ENCODE data around the gene TIMMDC1. TPM values are rescaled to one million over a fixed set of nuclear protein-coding genes. Genes with fewer than 3 reads are reported as not detected.

TIMMDC1 gene
- total RNA-seq, 1 donor from 2014 or later = 75.4 TPM

DNA sequence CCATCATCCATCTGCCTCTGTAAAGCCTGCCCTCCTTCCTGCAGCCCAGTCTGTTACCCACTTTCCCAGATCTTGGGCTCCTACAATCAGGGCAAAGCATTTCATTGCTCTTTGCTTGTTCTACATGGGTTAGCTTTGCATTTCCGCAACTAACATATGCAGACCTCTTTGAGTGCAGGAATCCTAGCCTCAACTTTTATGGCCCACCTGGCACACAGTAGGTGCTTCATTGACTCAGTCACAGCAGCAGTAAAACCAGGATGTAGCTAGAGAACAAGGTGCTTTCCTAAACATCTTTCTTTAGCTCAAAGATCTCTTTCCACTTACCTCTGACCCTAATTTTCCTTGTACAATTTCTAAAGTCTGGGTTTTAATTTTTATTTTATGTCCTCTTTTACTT lies 57.6 kb downstream of the TIMMDC1 start:
- no peak for DNase-seq
- H3K27me3 Mint-ChIP-seq (ENCODE audit: unreplicated experiment) = peaks cover 2% of the 10 kb centered on the region
- no peaks in the 10 kb centered on the region for H3K4me1 Mint-ChIP-seq (ENCODE audit: low read depth, unreplicated experiment)
- no peak overlapping the region for H3K4me3 Mint-ChIP-seq (ENCODE audit: unreplicated experiment)
- H3K27ac Mint-ChIP-seq (ENCODE audit: unreplicated experiment) = no peak overlapping the region
- H3K9me3 Mint-ChIP-seq (ENCODE audit: unreplicated experiment) = peaks cover 5% of the 10 kb centered on the region
- peaks cover 4% of the 10 kb centered on the region for H3K36me3 Mint-ChIP-seq (ENCODE audit: unreplicated experiment)
- TF ChIP-seq, protein P1, sequence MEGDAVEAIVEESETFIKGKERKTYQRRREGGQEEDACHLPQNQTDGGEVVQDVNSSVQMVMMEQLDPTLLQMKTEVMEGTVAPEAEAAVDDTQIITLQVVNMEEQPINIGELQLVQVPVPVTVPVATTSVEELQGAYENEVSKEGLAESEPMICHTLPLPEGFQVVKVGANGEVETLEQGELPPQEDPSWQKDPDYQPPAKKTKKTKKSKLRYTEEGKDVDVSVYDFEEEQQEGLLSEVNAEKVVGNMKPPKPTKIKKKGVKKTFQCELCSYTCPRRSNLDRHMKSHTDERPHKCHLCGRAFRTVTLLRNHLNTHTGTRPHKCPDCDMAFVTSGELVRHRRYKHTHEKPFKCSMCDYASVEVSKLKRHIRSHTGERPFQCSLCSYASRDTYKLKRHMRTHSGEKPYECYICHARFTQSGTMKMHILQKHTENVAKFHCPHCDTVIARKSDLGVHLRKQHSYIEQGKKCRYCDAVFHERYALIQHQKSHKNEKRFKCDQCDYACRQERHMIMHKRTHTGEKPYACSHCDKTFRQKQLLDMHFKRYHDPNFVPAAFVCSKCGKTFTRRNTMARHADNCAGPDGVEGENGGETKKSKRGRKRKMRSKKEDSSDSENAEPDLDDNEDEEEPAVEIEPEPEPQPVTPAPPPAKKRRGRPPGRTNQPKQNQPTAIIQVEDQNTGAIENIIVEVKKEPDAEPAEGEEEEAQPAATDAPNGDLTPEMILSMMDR (IDR thresholded peaks at IDR 0.05; ENCODE audit: partially characterized antibody, unreplicated experiment) = no peak

GRCh38 chr3:119557192-119557876 lies 59.0 kb downstream of the TIMMDC1 start:
- DNase-seq = no peak
- peaks cover 2% of the 10 kb centered on the region for H3K27me3 Mint-ChIP-seq (ENCODE audit: unreplicated experiment)

GRCh38 chr3:119557877-119558269 lies 59.5 kb downstream of the TIMMDC1 start:
- Mint-ChIP-seq H3K36me3 (ENCODE audit: unreplicated experiment) (no peaks in the 10 kb centered on the region), H3K27me3 (ENCODE audit: unreplicated experiment) (peaks cover 2% of the 10 kb centered on the region), H3K4me3 (ENCODE audit: unreplicated experiment) (no peak overlapping the region), H3K27ac (ENCODE audit: unreplicated experiment) (no peak overlapping the region), H3K4me1 (ENCODE audit: low read depth, unreplicated experiment) (no peaks in the 10 kb centered on the region), H3K9me3 (ENCODE audit: unreplicated experiment) (peaks cover 5% of the 10 kb centered on the region)
- DNase-seq = no peak
- TF ChIP-seq, protein P1 (IDR thresholded peaks at IDR 0.05; ENCODE audit: partially characterized antibody, unreplicated experiment) = no peak

More at GRCh38 chr3:119557192-119557876, 59.0 kb downstream of the TIMMDC1 start:
- H3K4me1 Mint-ChIP-seq (ENCODE audit: low read depth, unreplicated experiment) = no peaks in the 10 kb centered on the region
- no peak overlapping the region for H3K4me3 Mint-ChIP-seq (ENCODE audit: unreplicated experiment)
- H3K27ac Mint-ChIP-seq (ENCODE audit: unreplicated experiment) = no peak overlapping the region
- no peaks in the 10 kb centered on the region for H3K36me3 Mint-ChIP-seq (ENCODE audit: unreplicated experiment)
- TF ChIP-seq, protein P1 (IDR thresholded peaks at IDR 0.05; ENCODE audit: partially characterized antibody, unreplicated experiment) = no peak
- peaks cover 5% of the 10 kb centered on the region for H3K9me3 Mint-ChIP-seq (ENCODE audit: unreplicated experiment)

GRCh38 chr3:119558626-119559317 lies 60.4 kb downstream of the TIMMDC1 start:
- no peak overlapping the region for H3K27ac Mint-ChIP-seq (ENCODE audit: unreplicated experiment)
- peaks cover 2% of the 10 kb centered on the region for H3K27me3 Mint-ChIP-seq (ENCODE audit: unreplicated experiment)
- H3K4me3 Mint-ChIP-seq (ENCODE audit: unreplicated experiment) = no peak overlapping the region
- no peaks in the 10 kb centered on the region for H3K36me3 Mint-ChIP-seq (ENCODE audit: unreplicated experiment)
- H3K9me3 Mint-ChIP-seq (ENCODE audit: unreplicated experiment) = peaks cover 5% of the 10 kb centered on the region
- no peaks in the 10 kb centered on the region for H3K4me1 Mint-ChIP-seq (ENCODE audit: low read depth, unreplicated experiment)
- DNase-seq = no peak
- TF ChIP-seq, protein P1 (IDR thresholded peaks at IDR 0.05; ENCODE audit: partially characterized antibody, unreplicated experiment) = no peak

DNA sequence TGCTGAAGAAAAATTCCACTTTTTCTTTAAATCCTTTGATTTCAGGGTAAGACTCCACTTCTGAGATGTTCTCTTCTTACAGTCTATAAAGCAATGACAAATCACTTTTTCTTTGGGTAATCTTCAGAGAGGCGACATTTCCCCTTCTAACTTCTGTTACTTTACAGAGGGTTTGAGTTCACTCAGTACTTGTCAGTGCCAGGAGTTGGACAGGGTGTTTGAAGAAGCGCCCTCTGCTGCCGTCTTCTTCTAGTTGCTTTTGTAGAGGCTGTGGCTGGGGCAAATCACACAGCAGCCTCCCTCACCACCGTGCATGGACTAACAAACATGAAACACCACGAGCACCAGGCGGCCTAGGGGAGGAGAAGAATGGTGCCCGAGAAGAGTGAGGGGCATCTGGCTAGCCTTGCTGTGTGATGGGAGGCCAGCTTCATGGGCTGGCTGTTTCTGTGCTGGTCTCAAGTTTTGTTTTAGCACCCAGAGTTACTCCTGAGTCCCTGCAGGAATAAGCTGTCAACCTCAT lies 61.2 kb downstream of the TIMMDC1 start, which contains the start of gene CD80:
CD80 (minus strand) TSS at position 174 of the 523 bp plus-strand sequence. CDS start 1,886 bp downstream, outside the sequence.
- peaks cover 5% of the 10 kb centered on the region for H3K9me3 Mint-ChIP-seq (ENCODE audit: unreplicated experiment)
- TF ChIP-seq, protein P1 (IDR thresholded peaks at IDR 0.05; ENCODE audit: partially characterized antibody, unreplicated experiment) = no peak
- no peak within 1 kb of the TSS for H3K4me3 Mint-ChIP-seq (ENCODE audit: unreplicated experiment)
- H3K4me1 Mint-ChIP-seq (ENCODE audit: low read depth, unreplicated experiment) = no peaks in the 10 kb centered on the region
- DNase-seq = peak; percentile 35
- no peak within 1 kb of the TSS for H3K27ac Mint-ChIP-seq (ENCODE audit: unreplicated experiment)
- H3K27me3 Mint-ChIP-seq (ENCODE audit: unreplicated experiment) = peaks cover 2% of the 10 kb centered on the region
- no peaks in the 10 kb centered on the region for H3K36me3 Mint-ChIP-seq (ENCODE audit: unreplicated experiment)

All from glutamatergic neuron (in vitro differentiated cells).